AG10803 (cell line): Measurements from ENCODE around the gene GSTM4.

ENCODE experiments used
- DNase-seq: peaks from one replicate; pipeline ENCODE4 v3.0.0; 2010; ENCODE audit warnings: low read depth
- H3K4me3 ChIP-seq: 2 replicates; pipeline ENCODE4 v1.5.1; 2011; ENCODE audit warnings: mild to moderate bottlenecking, low read length, control low read depth
- TF ChIP-seq, protein P1 (sequence below): conservative IDR thresholded peaks from 2 replicates; pipeline ENCODE4 v1.5.1; 2011; ENCODE audit warnings: mild to moderate bottlenecking, low read length, control low read depth, inconsistent platforms

Gene GSTM4

DNA sequence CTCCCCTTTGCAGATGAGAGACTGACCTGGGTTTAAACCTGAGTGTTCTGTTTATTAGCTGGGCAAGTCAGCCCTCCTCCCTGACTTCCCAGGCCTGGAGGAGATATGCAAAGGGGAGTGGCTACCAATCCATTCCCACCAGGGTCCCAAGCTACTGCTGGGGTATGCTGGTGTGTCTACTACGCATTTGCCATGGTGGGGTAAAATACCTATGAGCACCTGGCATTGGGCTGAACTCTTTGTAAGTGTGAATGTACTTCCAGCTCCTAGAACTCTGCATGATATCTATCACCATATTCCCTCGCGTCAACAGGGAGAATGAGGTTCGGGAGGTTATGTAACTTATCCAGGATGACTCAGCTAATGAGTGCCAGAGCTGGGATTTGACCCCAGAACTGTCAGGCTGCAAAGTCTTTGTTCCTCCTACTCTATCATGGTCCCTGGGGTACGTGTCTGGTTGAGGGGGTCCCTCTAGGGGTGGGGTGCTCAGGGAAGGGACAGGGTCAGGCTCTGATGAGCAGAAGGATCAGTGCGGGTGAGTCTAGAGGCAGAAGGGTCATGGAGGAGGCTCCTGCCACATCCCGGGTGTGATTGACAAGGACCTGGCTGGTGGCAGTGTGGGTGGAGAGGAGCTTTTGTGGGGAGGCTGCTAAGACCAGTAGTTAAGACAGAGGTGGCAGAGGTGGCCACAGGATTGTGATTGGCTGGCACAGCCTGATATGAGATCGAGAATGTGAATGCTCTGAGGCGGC is 19.5 kb upstream of the GSTM4 start:
- peak; percentile 61 for DNase-seq
- H3K4me3 ChIP-seq, result no peak overlapping the region
- TF ChIP-seq, protein P1, sequence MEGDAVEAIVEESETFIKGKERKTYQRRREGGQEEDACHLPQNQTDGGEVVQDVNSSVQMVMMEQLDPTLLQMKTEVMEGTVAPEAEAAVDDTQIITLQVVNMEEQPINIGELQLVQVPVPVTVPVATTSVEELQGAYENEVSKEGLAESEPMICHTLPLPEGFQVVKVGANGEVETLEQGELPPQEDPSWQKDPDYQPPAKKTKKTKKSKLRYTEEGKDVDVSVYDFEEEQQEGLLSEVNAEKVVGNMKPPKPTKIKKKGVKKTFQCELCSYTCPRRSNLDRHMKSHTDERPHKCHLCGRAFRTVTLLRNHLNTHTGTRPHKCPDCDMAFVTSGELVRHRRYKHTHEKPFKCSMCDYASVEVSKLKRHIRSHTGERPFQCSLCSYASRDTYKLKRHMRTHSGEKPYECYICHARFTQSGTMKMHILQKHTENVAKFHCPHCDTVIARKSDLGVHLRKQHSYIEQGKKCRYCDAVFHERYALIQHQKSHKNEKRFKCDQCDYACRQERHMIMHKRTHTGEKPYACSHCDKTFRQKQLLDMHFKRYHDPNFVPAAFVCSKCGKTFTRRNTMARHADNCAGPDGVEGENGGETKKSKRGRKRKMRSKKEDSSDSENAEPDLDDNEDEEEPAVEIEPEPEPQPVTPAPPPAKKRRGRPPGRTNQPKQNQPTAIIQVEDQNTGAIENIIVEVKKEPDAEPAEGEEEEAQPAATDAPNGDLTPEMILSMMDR, result no peak

GRCh38 chr1:109637446-109637845 is 18.5 kb upstream of the GSTM4 start:
- H3K4me3 ChIP-seq, result no peak overlapping the region
- TF ChIP-seq, protein P1, result no peak
- DNase-seq, result no peak

GRCh38 chr1:109639063-109639840 is 16.6 kb upstream of the GSTM4 start:
- DNase-seq, result no peak
- TF ChIP-seq, protein P1, result no peak
- no peak overlapping the region for H3K4me3 ChIP-seq

GRCh38 chr1:109639841-109640184 is 16.1 kb upstream of the GSTM4 start:
- TF ChIP-seq, protein P1, result no peak
- DNase-seq, result no peak
- no peak overlapping the region for H3K4me3 ChIP-seq

DNA sequence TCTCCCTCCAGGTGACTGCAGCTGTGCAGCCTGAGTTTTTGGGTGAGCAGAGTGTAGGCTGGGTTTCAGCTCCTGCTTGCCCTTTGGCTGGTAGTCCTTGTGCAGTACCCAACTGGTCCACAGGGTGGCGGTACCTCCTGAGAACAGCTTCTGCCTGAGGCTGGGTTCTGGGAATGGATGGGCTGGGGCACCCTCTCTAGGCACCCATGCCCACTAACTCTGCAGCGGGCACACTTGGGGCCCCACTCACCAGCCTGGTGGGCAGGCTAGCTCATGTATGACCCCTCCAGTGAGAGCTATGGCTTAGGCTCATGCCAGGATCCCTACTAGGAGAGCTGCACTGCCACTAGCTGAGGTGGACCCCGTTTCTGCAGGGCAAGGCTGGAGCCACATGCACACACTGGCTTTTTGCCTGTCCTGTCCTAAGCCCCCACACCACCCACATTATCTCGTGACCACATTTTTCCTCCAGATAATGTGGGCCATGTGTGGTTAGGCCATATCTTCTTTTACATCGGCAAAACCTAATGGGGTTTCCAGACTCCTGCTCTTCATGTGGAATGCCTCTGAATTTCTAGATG is 15.5 kb upstream of the GSTM4 start:
- no peak overlapping the region for H3K4me3 ChIP-seq
- DNase-seq, result peak; percentile 54
- TF ChIP-seq, protein P1, result peak; percentile 93

GRCh38 chr1:109641078-109641740 is 14.7 kb upstream of the GSTM4 start:
- no peak for DNase-seq
- TF ChIP-seq, protein P1, result no peak
- no peak overlapping the region for H3K4me3 ChIP-seq
